ENCODE results near the gene SYCP1.
"Not testable (repeated sequence)": the region's sequence is repeated elsewhere in the genome, so short reads cannot be mapped to it uniquely, and the experiment has no call there.

Gene SYCP1

DNA sequence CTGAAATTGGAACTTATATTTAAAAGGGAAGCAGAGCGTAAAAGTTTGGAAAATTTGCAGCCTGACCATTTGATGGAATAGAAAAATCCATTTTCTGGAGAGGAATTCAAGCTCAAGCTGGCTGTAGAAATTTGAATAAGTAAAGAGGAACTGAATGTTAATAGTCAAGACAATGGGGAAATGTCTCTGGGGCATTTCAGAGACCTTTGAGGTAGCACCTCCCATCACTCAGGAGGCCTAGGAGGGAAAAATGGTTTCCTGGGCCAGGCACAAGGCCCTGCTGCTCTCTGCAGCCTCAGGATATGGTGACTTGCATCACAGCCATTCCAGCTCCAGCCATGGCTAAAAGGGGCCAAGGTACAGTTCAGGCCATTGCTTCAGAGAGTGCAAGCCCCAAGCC, 157.3 kb downstream of the SYCP1 start:
- Histone ChIP-seq H3K27me3 (replicated peaks; ENCODE audit: control insufficient read depth, insufficient read depth, low read length) (no peaks in the 10 kb centered on the region), H3K36me3 (ENCODE audit: control insufficient read depth, insufficient read depth, low read length) (no peaks in the 10 kb centered on the region), H3K4me3 (replicated peaks; ENCODE audit: low read depth, low read length) (no peak overlapping the region)
- TF ChIP-seq, protein P1, sequence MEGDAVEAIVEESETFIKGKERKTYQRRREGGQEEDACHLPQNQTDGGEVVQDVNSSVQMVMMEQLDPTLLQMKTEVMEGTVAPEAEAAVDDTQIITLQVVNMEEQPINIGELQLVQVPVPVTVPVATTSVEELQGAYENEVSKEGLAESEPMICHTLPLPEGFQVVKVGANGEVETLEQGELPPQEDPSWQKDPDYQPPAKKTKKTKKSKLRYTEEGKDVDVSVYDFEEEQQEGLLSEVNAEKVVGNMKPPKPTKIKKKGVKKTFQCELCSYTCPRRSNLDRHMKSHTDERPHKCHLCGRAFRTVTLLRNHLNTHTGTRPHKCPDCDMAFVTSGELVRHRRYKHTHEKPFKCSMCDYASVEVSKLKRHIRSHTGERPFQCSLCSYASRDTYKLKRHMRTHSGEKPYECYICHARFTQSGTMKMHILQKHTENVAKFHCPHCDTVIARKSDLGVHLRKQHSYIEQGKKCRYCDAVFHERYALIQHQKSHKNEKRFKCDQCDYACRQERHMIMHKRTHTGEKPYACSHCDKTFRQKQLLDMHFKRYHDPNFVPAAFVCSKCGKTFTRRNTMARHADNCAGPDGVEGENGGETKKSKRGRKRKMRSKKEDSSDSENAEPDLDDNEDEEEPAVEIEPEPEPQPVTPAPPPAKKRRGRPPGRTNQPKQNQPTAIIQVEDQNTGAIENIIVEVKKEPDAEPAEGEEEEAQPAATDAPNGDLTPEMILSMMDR (IDR thresholded peaks at IDR 0.05; ENCODE audit: insufficient read depth, low read length, poor library complexity, severe bottlenecking) = no peak
- no peak for DNase-seq (ENCODE audit: extremely low read depth, insufficient read length)

DNA sequence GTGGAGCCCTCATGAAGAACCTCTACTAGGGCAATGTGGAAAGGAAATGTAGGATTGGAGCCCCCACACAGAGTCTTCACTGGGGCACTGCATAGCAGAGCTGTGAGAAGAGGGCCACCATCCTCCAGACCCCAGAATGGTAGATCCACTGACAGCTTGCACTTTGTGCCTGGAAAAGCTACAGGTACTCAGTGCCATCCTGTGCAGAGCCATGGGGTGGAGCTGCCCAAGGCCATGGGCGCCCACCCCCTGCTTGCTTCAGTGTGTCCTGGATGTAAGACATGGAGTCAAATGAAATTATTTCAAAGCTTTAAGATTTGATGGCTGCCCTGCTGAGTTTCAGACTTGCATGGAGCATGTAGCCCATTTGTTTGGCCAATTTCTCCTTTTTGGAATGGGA, 157.8 kb downstream of the SYCP1 start:
- Histone ChIP-seq H3K36me3 (ENCODE audit: control insufficient read depth, insufficient read depth, low read length) (no peaks in the 10 kb centered on the region), H3K27me3 (replicated peaks; ENCODE audit: control insufficient read depth, insufficient read depth, low read length) (no peaks in the 10 kb centered on the region), H3K4me3 (replicated peaks; ENCODE audit: low read depth, low read length) (no peak overlapping the region)
- TF ChIP-seq, protein P1 (IDR thresholded peaks at IDR 0.05; ENCODE audit: insufficient read depth, low read length, poor library complexity, severe bottlenecking) = no peak
- DNase-seq (ENCODE audit: extremely low read depth, insufficient read length) = no peak

DNA sequence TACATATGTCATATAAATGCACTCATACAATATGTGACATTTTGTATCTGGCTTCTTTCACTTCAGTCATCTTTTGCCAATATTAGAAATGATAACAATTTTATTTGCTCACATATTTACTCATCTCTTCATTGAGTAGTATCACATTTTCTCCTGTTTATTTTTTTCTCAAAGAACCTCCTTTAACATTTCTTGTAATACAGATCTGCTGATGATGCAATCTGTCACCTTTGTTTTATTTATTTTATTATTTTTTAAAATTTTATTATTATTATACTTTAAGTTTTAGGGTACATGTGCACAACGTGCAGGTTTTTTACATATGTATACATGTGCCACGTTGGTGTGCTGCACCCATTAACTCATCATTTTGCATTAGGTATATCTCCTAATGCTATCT, 159.1 kb downstream of the SYCP1 start:
- DNase-seq (ENCODE audit: extremely low read depth, insufficient read length) = no peak
- Histone ChIP-seq H3K27me3 (replicated peaks; ENCODE audit: control insufficient read depth, insufficient read depth, low read length) (no peaks in the 10 kb centered on the region), H3K36me3 (ENCODE audit: control insufficient read depth, insufficient read depth, low read length) (no peaks in the 10 kb centered on the region), H3K4me3 (replicated peaks; ENCODE audit: low read depth, low read length) (no peak overlapping the region)
- TF ChIP-seq, protein P1 (IDR thresholded peaks at IDR 0.05; ENCODE audit: insufficient read depth, low read length, poor library complexity, severe bottlenecking) = no peak

DNA sequence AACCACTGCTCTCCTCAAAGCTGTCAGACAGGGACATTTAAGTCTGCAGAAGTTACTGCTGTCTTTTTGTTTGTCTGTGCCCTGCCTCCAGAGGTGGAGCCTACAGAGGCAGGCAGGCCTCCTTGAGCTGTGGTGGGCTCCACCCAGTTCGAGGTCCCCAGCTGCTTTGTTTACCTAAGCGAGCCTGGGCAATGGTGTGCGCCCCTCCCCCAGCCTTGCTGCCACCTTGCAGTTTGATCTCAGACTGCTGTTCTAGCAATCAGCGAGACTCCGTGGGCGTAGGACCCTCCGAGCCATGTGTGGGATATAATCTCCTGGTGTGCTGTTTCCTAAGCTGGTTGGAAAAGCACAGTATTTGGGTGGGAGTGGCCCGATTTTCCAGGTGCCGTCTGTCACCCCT, 164.9 kb downstream of the SYCP1 start:
- H3K27me3 ChIP-seq (replicated peaks; ENCODE audit: control insufficient read depth, insufficient read depth, low read length); H3K36me3 ChIP-seq (ENCODE audit: control insufficient read depth, insufficient read depth, low read length); DNase-seq (ENCODE audit: extremely low read depth, insufficient read length); H3K4me3 ChIP-seq (replicated peaks; ENCODE audit: low read depth, low read length): not testable (repeated sequence)

DNA sequence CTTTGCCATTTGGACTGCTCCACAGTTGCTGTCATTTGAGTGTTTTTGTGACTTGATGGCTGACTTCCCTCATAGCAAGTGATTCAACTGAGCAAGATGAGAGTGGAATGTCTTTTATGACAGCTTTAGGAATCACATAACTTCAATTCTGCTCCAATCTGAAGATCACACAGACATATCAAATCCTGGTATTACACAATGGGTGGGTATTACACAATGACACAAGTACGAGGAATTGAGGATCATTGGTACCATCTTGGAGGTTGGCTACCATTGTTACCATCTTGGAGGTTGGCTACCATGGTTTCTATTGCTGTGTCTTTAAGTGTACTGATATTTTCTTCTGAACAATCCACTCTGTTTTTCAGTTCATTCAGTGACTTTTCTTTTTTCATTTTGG, 166.5 kb downstream of the SYCP1 start:
- H3K4me3 ChIP-seq (replicated peaks; ENCODE audit: low read depth, low read length) = no peak overlapping the region
- TF ChIP-seq, protein P1 (IDR thresholded peaks at IDR 0.05; ENCODE audit: insufficient read depth, low read length, poor library complexity, severe bottlenecking) = no peak
- DNase-seq (ENCODE audit: extremely low read depth, insufficient read length) = no peak
- no peaks in the 10 kb centered on the region for H3K27me3 ChIP-seq (replicated peaks; ENCODE audit: control insufficient read depth, insufficient read depth, low read length)
- H3K36me3 ChIP-seq (ENCODE audit: control insufficient read depth, insufficient read depth, low read length) = no peaks in the 10 kb centered on the region

DNA sequence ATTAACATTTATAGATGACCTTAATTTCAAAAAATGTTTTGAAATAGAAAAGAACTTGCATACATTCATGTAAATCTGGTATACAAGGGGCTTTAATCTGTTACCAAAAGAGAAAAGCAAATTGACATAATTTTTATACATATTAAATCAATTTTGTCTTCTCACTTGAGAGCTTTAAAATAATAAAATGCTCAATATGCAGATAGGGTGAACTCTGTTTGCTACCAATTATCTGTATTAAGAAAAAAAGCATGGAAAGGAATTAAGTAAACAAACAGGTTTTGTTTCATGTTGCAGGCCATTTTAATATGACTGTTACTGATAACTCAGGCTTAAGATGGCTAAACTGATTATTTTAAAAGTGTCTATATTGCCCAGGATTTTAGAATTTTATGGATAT, 168.9 kb downstream of the SYCP1 start:
- Histone ChIP-seq H3K36me3 (ENCODE audit: control insufficient read depth, insufficient read depth, low read length) (no peaks in the 10 kb centered on the region), H3K4me3 (replicated peaks; ENCODE audit: low read depth, low read length) (no peak overlapping the region), H3K27me3 (replicated peaks; ENCODE audit: control insufficient read depth, insufficient read depth, low read length) (no peaks in the 10 kb centered on the region)
- DNase-seq (ENCODE audit: extremely low read depth, insufficient read length) = no peak
- TF ChIP-seq, protein P1 (IDR thresholded peaks at IDR 0.05; ENCODE audit: insufficient read depth, low read length, poor library complexity, severe bottlenecking) = no peak

Data from GM06990 (cell line).